Measurements from ENCODE around the gene FYB1. TPM values are rescaled to one million over a fixed set of nuclear protein-coding genes. Genes with fewer than 3 reads are reported as not detected.

The FYB1 gene
- total RNA-seq, 4 donors from 2014 or later = 1.5 to 3.9 (median 3.0) TPM

DNA sequence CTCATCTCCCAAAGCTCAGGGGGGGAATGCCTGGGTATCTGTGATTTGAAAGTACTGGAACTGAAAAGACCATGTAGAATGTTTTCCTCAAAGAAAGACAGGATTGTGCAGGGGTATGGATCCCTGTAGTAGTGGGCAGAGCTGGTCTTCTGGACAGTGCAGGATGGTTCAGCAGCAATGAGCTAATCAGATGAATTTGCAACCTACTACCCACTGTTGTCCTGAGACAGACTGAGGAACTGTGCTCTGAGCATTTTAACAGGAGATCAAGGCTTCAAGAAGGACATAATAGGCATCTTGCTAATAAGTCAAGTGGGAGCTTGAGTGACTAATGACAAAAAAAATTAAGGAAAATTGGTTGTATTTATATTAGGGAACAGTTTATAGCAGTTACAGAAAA is 61.7 kb downstream of the FYB1 start:
- H3K27me3 ChIP-seq = no peaks in the 10 kb centered on the region
- H3K27ac ChIP-seq = no peak overlapping the region
- no peaks in the 10 kb centered on the region for H3K36me3 ChIP-seq
- no peaks in the 10 kb centered on the region for H3K4me1 ChIP-seq
- no peak overlapping the region for H3K4me3 ChIP-seq
- no peaks in the 10 kb centered on the region for H3K9me3 ChIP-seq
- no peak for TF ChIP-seq POLR2AphosphoS5 (IDR thresholded peaks at IDR 0.05)
- DNase-seq (ENCODE audit: low spot score in 2 of 2) = no peak

- TF ChIP-seq, protein P1, sequence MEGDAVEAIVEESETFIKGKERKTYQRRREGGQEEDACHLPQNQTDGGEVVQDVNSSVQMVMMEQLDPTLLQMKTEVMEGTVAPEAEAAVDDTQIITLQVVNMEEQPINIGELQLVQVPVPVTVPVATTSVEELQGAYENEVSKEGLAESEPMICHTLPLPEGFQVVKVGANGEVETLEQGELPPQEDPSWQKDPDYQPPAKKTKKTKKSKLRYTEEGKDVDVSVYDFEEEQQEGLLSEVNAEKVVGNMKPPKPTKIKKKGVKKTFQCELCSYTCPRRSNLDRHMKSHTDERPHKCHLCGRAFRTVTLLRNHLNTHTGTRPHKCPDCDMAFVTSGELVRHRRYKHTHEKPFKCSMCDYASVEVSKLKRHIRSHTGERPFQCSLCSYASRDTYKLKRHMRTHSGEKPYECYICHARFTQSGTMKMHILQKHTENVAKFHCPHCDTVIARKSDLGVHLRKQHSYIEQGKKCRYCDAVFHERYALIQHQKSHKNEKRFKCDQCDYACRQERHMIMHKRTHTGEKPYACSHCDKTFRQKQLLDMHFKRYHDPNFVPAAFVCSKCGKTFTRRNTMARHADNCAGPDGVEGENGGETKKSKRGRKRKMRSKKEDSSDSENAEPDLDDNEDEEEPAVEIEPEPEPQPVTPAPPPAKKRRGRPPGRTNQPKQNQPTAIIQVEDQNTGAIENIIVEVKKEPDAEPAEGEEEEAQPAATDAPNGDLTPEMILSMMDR (IDR thresholded peaks at IDR 0.05) = no peak
- no peak for TF ChIP-seq POLR2A (IDR thresholded peaks at IDR 0.05)
- TF ChIP-seq EP300 (IDR thresholded peaks at IDR 0.05) = no peak
- TF ChIP-seq POLR2AphosphoS5 (IDR thresholded peaks at IDR 0.05) = no peak
- Histone ChIP-seq H3K36me3 (no peaks in the 10 kb centered on the region), H3K4me3 (no peak overlapping the region), H3K4me1 (no peaks in the 10 kb centered on the region), H3K27me3 (no peaks in the 10 kb centered on the region), H3K27ac (no peak overlapping the region), H3K9me3 (no peaks in the 10 kb centered on the region)
- no peak for DNase-seq (ENCODE audit: low spot score in 2 of 2)
- WGBS = 77% methylated on average over 4 of the region's 4 CpGs
Measured at GRCh38 chr5:39156082-39156481, 63.3 kb downstream of the FYB1 start.

DNA sequence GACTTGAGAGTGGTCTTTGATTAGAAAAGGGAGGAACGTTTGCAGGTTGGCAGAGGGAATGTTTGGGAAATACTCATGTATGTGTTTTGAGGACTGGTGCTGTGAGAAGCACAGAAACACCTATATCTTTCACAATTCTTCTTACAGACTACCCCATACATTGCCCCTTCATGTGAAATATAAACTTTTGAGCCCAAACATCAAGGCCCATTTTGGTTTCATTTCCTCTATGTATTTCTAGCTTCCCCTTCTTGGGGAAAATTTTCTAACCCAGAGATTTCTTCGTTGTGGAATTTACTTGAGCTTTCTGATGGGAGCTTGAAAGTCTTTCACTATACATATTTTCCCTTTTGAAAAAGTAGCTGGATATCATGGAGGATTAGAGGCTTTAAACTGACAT is 67.6 kb downstream of the FYB1 start:
- no peak for TF ChIP-seq POLR2AphosphoS5 (IDR thresholded peaks at IDR 0.05)
- TF ChIP-seq, protein P1 (IDR thresholded peaks at IDR 0.05) = no peak
- TF ChIP-seq POLR2A (IDR thresholded peaks at IDR 0.05) = no peak
- TF ChIP-seq EP300 (IDR thresholded peaks at IDR 0.05) = no peak
- no peaks in the 10 kb centered on the region for H3K27me3 ChIP-seq
- H3K4me3 ChIP-seq = no peak overlapping the region
- no peak for DNase-seq (ENCODE audit: low spot score in 2 of 2)
- H3K36me3 ChIP-seq = no peaks in the 10 kb centered on the region
- no peak overlapping the region for H3K27ac ChIP-seq
- no peaks in the 10 kb centered on the region for H3K4me1 ChIP-seq
- WGBS = 57% methylated on average over 2 of the region's 2 CpGs
- no peaks in the 10 kb centered on the region for H3K9me3 ChIP-seq

GRCh38 chr5:39149966-39150365 is 69.4 kb downstream of the FYB1 start:
- H3K36me3 ChIP-seq = no peaks in the 10 kb centered on the region
- no peaks in the 10 kb centered on the region for H3K27me3 ChIP-seq
- no peaks in the 10 kb centered on the region for H3K4me1 ChIP-seq
- TF ChIP-seq, protein P1 (IDR thresholded peaks at IDR 0.05) = no peak
- TF ChIP-seq POLR2AphosphoS5 (IDR thresholded peaks at IDR 0.05) = no peak
- TF ChIP-seq EP300 (IDR thresholded peaks at IDR 0.05) = no peak
- TF ChIP-seq POLR2A (IDR thresholded peaks at IDR 0.05) = no peak
- no peak overlapping the region for H3K27ac ChIP-seq
- no peak overlapping the region for H3K4me3 ChIP-seq
- H3K9me3 ChIP-seq = no peaks in the 10 kb centered on the region
- DNase-seq (ENCODE audit: low spot score in 2 of 2) = no peak
- WGBS = 92% methylated on average over 4 of the region's 4 CpGs

GRCh38 chr5:39148983-39149534 is 70.3 kb downstream of the FYB1 start:
- Histone ChIP-seq H3K4me1 (no peaks in the 10 kb centered on the region), H3K9me3 (no peaks in the 10 kb centered on the region), H3K27me3 (no peaks in the 10 kb centered on the region), H3K27ac (no peak overlapping the region), H3K4me3 (no peak overlapping the region), H3K36me3 (no peaks in the 10 kb centered on the region)
- DNase-seq (ENCODE audit: low spot score in 2 of 2) = no peak
- no peak for TF ChIP-seq EP300 (IDR thresholded peaks at IDR 0.05)
- no peak for TF ChIP-seq POLR2A (IDR thresholded peaks at IDR 0.05)
- TF ChIP-seq, protein P1 (IDR thresholded peaks at IDR 0.05) = no peak
- no peak for TF ChIP-seq POLR2AphosphoS5 (IDR thresholded peaks at IDR 0.05)

Data from suprapubic skin (tissue), 4 donors.